HG03196 (cell line): ENCODE measurements around the gene GALNT7.

Source experiments
- ATAC-seq: cut with Tn5 transposase; IDR thresholded peaks from one replicate; pipeline ENCODE4 v1.9.1; 2021; ENCODE audit not compliant: unreplicated experiment

GALNT7 gene

GRCh38 chr4:173334891-173335752, 166.5 kb downstream of the GALNT7 start:
- ATAC-seq: peak; percentile 44

- no peak for ATAC-seq
Measured at GRCh38 chr4:173337463-173337862, 168.9 kb downstream of the GALNT7 start.

GRCh38 chr4:173343832-173344397, 175.3 kb downstream of the GALNT7 start:
- ATAC-seq: no peak

DNA sequence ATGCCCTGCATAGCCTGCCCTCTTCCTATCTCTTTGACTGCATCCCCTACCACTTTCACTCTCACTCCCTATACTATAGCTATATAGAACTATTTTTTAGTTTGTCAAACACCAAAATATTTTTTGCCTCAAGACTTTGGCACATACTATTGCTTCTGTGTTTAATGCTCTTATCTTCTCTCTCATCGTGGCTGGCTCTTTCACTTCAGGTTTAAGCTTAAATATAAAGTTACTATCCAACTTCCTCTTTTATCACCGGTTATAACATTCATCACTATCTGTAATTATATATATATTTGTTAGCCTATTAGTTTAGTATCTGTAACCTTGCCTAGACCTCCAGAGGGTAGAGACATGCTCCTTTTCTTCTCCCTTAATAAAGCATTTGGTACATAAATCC, 177.0 kb downstream of the GALNT7 start:
- no peak for ATAC-seq

DNA sequence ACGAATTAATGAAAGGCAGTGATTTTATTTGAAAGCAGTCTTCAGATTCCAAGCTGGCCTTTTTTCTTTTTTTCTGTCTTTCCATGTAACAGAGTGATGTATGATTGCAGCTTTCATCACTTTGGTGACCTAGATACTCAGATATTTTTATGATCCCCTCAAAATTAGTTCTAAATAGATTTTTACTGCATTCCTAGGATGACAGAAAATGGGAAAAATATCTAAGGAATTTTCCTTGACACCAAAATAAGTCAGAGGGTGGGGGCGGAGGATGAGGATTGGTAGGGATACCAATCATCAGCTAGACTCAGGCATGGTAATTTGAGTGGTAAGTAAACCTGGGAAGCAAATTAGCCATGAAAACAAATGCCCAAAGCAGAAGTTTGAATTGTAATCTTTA, 177.5 kb downstream of the GALNT7 start:
- ATAC-seq: no peak

DNA sequence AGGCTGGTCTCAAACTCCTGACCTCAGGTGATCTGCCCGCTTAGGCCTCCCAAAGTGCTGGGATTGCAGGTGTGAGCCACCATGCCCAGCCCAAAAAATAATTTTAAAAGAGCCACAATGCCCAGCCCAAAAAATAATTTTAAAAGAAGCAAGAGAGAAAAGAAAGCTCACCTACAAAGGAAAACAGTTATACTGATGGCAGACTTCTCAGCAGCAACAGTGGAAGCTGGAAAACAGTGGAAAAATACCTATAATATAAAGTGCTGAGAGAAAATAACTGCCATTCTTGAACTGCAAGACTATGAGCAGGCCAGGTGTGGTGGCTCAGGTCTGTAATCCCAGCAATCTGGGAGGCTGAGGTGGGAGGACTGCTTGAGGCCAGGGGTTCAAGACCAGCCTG, 178.9 kb downstream of the GALNT7 start:
- ATAC-seq: no peak

- no peak for ATAC-seq
Measured at GRCh38 chr4:173357939-173358338, 189.3 kb downstream of the GALNT7 start.

- no peak for ATAC-seq
Measured at GRCh38 chr4:173360587-173361221, 192.1 kb downstream of the GALNT7 start.

GRCh38 chr4:173362666-173363065, 194.1 kb downstream of the GALNT7 start:
- ATAC-seq: no peak

DNA sequence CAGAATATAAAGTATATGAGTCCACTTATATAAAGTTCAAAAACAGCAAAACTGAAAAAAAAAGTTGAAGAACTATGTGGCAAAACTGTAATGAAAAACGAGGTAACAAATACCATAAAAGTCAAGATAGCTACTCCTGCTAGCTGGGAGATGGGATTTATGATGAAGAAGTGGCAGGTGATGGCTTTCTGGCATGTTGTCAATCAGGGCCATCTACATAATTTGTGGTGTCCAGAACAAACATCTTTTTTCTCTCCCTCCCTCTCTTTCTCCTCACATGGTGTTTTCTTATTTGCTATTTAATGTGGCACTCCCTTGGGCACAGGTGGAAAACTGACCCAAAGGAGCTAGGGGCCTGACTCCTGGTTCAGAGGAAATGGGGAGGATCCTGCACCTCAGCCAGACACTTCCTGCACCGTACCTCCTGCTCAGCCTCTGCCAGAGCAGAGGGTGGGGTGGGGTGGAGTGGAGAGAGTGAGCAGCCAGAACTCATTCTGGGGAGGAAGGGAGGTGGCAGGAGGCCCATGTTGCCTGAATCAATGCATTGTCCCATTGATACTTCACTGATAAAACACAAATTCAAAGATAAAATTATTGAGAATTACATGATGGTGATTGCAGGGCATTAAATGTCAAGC, 196.9 kb downstream of the GALNT7 start:
- ATAC-seq: no peak

DNA sequence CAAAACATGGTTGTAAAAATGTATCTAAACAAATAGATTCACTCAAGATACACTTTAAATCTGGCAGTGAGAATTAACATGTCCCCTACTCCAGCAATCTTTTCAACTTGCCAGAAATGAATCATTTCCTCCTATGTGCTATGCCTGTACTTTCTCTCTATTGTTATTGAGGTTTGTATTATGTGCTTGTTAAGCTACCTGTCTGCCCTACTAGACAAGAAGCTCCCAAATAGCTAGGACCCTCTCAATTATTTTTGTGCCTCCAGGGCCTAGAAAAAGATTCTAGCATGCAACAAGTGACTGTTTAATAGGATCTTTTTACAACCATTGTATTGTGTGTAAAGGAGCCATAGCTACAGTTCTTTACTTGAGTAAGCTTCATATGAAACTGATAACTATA, 198.7 kb downstream of the GALNT7 start:
- ATAC-seq: peak; percentile 13

- no peak for ATAC-seq
Measured at GRCh38 chr4:173367946-173368345, 199.3 kb downstream of the GALNT7 start.

DNA sequence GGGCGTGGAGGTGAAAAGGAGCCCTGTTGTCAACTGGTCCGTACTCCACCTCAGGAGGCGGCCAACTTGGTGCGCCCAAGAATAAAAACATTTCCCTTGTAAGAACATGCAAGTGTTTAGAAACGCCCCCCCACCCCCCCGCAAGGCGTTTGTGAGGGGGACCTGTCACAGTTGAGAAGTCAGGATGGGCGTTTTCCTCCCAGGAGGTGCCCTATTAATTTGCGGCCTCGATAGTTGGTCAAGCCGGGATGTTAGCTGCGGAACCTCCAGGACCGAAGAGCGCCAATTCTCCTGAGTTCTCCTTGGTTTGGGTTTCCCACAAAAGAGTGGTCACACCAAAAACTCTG, 201.5 kb downstream of the GALNT7 start:
- peak; percentile 1 for ATAC-seq

DNA sequence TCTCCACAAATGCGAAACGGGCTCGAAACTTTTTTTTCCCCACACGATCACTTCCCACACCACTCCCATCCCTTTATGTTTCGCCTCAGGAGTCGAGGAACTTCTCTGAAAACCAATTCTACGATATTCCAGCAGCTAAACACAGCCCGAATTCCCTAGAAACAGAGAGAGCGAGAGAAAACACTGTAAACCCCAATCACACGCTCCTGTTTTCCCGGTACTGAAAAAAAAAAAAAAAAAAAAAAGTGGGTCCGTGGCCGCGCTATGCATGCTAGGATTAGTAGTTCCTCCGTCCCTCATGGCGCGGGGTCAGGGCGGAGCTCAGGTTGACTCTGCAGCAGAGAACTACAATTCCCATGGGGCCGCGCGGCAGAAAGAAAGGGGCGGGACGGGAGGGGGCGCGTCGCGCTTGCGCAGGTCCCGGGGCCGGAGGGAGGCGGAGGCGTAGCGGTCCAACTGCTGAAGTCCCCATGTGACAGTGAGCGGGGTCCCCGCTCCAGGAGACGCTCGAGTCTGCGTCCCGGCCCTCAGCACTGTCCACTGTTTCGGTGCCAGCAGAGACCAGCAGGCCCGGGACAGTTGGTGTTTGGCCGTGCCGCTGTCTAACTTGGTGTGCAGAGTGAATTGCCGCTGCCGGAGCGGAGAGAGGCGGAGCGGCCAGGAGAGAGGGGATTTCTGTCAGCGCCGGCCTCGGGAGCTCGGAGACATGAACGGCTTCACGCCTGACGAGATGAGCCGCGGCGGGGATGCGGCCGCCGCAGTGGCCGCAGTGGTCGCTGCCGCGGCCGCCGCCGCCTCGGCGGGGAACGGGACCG, 202.1 kb downstream of the GALNT7 start, which contains the start of gene SAP30:
Gene SAP30, plus strand, starts transcription at position 478 of the 815 bp plus-strand sequence. Its CDS starts 229 bp downstream, at position 707.
- peak; percentile 75 for ATAC-seq

DNA sequence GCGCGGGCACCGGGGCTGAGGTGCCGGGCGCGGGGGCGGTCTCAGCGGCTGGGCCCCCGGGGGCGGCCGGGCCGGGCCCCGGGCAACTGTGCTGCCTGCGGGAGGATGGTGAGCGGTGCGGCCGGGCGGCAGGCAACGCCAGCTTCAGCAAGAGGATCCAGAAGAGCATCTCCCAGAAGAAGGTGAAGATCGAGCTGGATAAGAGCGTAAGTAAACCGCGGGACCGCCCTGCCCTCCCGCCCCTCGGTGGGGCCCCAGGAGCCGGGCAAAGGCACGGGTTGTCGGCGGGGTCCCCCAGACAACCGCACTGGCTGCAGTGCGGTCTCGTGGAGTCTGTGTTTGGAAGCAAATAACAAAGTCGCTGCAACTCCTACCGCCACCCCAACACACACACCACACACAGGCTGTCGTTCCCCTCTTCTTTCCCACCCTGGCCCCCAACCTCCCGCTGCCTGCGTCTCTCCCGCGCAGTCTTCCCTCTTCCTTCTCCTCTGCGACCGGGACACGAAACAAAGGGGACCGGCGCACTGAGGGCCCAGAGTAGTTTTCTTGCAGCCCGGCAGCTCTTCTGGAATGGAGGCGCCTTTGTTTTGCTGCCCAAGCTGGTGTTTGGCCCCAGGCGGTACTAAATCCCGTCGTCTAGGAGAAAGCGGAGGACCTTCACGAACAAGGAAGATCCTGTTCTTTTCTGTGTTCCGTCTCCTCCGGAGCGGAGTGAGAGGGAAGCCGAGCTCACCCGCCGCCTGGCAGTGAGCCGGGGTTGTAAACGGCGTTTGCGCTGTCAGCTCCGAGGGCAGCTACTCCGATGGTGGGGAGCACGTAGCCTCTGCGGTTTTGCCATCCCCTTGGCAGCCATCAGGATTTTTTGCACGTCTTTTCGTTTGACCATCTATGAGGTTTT, 202.9 kb downstream of the GALNT7 start:
- ATAC-seq: peak; percentile 19
